Epithelial cell of proximal tubule (primary cell): Measurements from ENCODE around the gene PRDM8. TPM values are rescaled to one million over a fixed set of nuclear protein-coding genes. Genes with fewer than 3 reads are reported as not detected.

ENCODE experiments used
- DNase-seq: peaks from one replicate; pipeline ENCODE4 v3.0.0-alpha.2; 2011; ENCODE audit warnings: low read depth
- H3K4me3 ChIP-seq: 2 replicates; pipeline ENCODE4 v1.5.1; 2011; ENCODE audit warnings: low read depth, mild to moderate bottlenecking, low read length
- total RNA-seq: library from RNA; depleted of rRNA; stranded (reverse); fragments of >200 nt; gene quantifications from 2 replicates; pipeline ENCODE4 v1.2.3, GENCODE V29; 2015
- TF ChIP-seq, protein P1 (sequence below): conservative IDR thresholded peaks from 2 replicates; pipeline ENCODE4 v1.5.1; 2012; ENCODE audit warnings: low read depth, mild to moderate bottlenecking, low read length

PRDM8 gene
- total RNA-seq, 1 donor from 2014 or later: 3.7 TPM

DNA sequence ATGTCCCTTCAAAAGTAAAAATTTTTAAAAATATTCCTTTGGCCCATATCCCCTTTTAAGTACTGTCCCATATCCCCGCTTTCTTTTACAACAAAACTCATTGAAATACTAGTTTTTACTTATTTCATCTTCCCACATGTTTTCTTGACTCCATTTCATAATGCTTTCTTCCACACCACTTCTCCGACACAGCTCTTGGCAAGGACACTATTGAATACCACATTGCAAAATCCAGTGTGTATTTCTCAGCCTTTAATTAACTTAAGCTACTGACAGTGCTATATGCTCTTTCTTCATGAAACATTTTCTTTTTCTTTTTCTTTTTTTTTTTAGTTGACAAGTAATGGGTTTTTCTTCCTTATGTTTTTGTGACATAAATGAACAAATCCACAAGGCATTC is 28.8 kb downstream of the PRDM8 start:
- no peak for DNase-seq
- TF ChIP-seq, protein P1, sequence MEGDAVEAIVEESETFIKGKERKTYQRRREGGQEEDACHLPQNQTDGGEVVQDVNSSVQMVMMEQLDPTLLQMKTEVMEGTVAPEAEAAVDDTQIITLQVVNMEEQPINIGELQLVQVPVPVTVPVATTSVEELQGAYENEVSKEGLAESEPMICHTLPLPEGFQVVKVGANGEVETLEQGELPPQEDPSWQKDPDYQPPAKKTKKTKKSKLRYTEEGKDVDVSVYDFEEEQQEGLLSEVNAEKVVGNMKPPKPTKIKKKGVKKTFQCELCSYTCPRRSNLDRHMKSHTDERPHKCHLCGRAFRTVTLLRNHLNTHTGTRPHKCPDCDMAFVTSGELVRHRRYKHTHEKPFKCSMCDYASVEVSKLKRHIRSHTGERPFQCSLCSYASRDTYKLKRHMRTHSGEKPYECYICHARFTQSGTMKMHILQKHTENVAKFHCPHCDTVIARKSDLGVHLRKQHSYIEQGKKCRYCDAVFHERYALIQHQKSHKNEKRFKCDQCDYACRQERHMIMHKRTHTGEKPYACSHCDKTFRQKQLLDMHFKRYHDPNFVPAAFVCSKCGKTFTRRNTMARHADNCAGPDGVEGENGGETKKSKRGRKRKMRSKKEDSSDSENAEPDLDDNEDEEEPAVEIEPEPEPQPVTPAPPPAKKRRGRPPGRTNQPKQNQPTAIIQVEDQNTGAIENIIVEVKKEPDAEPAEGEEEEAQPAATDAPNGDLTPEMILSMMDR: no peak
- no peak overlapping the region for H3K4me3 ChIP-seq

DNA sequence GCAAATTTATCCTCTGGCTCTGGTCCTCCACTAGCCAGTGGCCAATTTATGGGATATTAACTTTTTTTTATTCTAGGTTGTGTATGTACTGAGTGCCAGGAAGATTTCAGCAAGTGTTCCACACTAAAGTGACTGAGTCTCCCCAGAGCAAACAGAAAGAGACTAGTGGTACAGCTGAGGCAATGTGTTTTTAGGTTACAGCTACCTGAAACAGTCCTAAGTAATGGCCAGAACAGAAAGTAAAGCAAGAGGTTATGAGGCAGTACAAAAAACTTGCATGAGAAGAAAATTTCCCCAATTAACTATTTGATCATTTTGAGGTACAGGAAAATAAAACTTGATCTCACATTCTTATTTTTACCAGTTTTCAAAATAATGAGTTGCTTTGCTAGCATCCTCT is 31.2 kb downstream of the PRDM8 start:
- TF ChIP-seq, protein P1: no peak
- DNase-seq: no peak
- no peak overlapping the region for H3K4me3 ChIP-seq

DNA sequence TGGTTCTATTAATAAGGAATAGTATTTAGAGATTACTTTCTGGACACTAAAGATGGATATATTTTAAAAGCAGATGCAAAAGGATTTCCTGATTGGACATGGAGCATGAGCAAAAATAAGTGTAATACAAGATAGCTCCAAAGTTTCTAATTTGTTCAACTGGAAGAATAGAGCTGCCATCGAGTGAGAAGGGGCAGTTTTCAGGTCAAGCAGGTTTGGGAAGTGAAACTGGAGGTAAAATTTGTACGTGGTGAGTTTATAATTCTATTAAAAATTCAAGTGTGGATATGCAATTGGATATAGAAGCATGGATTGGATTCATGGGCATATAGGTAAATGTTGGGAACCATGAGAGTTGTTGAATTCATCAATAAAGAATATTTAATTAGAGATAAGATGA is 31.8 kb downstream of the PRDM8 start:
- no peak for DNase-seq
- TF ChIP-seq, protein P1: no peak

DNA sequence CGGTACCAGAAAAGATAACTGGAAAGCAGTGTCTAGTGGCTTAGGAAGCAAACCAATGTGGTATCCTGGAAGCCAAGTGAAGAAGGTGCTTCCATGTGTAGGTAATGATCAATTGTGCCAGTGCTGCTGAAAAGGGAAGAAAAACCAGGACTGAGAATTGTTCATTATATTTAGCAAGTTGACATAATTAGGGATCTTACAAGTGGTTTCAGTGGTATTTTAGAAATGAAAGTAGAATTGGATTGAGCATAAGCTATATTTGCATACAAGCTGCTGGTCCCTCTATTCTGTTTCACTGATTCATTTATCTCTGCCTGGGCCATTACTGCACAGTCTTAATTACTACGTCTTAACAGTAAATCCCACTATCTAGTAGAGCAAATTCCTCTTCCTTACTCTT is 32.3 kb downstream of the PRDM8 start:
- DNase-seq: no peak
- H3K4me3 ChIP-seq: no peak overlapping the region
- TF ChIP-seq, protein P1: no peak

More for the DNA sequence above, 31.8 kb downstream of the PRDM8 start:
- no peak overlapping the region for H3K4me3 ChIP-seq

DNA sequence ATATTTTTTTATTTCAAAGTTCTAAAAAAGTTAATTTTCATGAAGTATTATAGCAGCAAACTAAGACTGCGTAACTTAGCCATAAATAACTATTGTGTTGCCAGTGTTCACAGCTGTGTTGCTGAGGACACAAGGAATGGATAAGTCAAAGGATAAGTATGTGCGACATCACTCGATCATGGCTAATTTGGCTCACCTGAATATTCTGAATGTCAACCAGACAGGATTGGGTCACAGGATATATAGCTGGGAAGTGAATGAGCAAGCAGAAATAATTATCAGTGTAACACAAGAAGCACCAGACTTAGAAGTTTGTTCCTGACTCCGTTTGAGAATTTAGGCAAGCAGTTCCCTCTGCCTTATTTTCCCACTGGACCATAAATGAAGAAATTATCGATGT is 33.9 kb downstream of the PRDM8 start:
- no peak overlapping the region for H3K4me3 ChIP-seq
- TF ChIP-seq, protein P1: no peak
- DNase-seq: no peak

DNA sequence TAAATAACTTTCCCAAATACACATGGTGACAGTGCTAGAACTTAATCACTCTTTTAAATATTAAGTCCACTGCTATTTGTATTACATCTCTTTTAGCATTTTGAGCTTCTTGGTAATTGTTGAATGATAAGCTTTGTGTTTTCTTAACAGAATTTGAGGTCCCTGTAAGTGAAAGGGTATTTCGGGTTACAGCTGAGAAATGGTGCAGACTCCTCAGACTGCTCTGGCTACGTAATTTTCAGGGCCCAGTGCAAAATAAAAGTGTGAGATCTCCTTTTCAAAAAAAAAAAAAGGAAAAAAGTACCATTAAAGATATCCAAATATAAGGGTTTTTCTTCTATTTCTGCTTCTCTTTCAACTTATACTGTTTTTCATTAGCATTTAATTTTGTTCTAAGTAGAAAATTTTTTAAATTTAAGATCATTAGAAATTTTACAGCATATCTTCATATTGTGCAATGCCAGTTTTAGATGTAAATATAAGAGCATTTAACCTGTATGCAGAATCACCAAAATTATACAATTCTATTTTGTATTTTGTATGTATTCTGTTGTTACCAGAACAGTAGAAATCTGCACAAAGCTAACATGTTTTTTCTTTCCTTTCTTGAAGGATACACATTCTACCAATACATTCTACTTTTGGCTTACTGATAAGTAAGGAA is 35.5 kb downstream of the PRDM8 start:
- TF ChIP-seq, protein P1: no peak
- no peak overlapping the region for H3K4me3 ChIP-seq
- no peak for DNase-seq

DNA sequence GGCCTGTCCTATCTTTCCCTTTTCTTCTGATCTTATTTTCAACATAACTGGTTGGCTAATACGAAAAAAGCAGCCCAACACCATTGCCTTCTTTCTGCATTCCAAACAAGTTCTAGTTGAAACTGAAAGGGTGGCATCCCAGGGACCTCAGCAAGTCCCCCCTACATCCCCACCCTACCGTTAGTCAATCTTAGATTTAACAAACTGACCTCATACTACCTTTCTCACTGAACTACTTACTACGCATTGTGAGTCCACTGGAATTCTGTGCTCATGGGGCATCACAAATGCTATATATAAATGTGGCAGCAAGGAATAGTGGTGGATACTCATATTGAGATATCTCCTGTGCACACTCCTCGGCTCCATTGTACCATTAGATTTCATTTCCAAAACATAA is 36.1 kb downstream of the PRDM8 start:
- no peak for DNase-seq
- TF ChIP-seq, protein P1: no peak

More for the DNA sequence above, 36.1 kb downstream of the PRDM8 start:
- no peak overlapping the region for H3K4me3 ChIP-seq
